ENCODE data around the gene PGRMC1. TPM values are rescaled to one million over a fixed set of nuclear protein-coding genes. Genes with fewer than 3 reads are reported as not detected.
"Not testable (repeated sequence)": the region's sequence is repeated elsewhere in the genome, so short reads cannot be mapped to it uniquely, and the experiment has no call there.

PGRMC1 gene
- total and polyA plus RNA-seq, 2 experiments from 2014 or later = 235 to 370 TPM

GRCh38 chrX:119266364-119266995 lies 30.4 kb downstream of the PGRMC1 start:
- H3K4me1 Mint-ChIP-seq = no peaks in the 10 kb centered on the region
- DNase-seq (ENCODE audit: low spot score) = peak; percentile 35
- no peak for ATAC-seq
- H3K79me2 ChIP-seq (replicated peaks; ENCODE audit: insufficient read depth) = no peaks in the 10 kb centered on the region
- H2AFZ ChIP-seq = no peak overlapping the region
- H3K4me3 ChIP-seq = no peak overlapping the region
- no peak overlapping the region for H3K27ac ChIP-seq (ENCODE audit: low read depth)
- no peaks in the 10 kb centered on the region for H3K36me3 ChIP-seq (ENCODE audit: insufficient read depth)
- no peaks in the 10 kb centered on the region for H3K4me1 ChIP-seq (ENCODE audit: insufficient read depth)
- H3K27me3 ChIP-seq (ENCODE audit: insufficient read depth) = no peaks in the 10 kb centered on the region
- no peaks in the 10 kb centered on the region for H3K36me3 Mint-ChIP-seq (ENCODE audit: low read depth)
- no peaks in the 10 kb centered on the region for H3K9me2 ChIP-seq (ENCODE audit: insufficient read depth)
- H3K4me2 ChIP-seq = no peak overlapping the region
- H3K4me3 Mint-ChIP-seq = no peak overlapping the region
- no peaks in the 10 kb centered on the region for H3K9me3 Mint-ChIP-seq
- no peak overlapping the region for H3K27ac Mint-ChIP-seq
- peaks cover 7% of the 10 kb centered on the region for H3K27me3 Mint-ChIP-seq (ENCODE audit: insufficient read depth, low read depth, poor library complexity)
- H4K20me1 ChIP-seq (replicated peaks; ENCODE audit: insufficient read depth) = no peaks in the 10 kb centered on the region
- no peaks in the 10 kb centered on the region for H3F3A ChIP-seq (replicated peaks; ENCODE audit: low read depth)
- TF ChIP-seq CTCF (conservative IDR thresholded peaks at IDR 0.05; ENCODE audit: low read depth in 2 of 2) = peak; percentile 66
- TF ChIP-seq STAT1 (IDR thresholded peaks at IDR 0.05; ENCODE audit: unreplicated experiment) = no peak
- TF ChIP-seq ETS1 (IDR thresholded peaks at IDR 0.05) = no peak

- H3K4me3 ChIP-seq; H3K36me3 Mint-ChIP-seq (ENCODE audit: low read depth); H3K4me3 Mint-ChIP-seq; H3K4me1 ChIP-seq (ENCODE audit: insufficient read depth); H3K27ac ChIP-seq (ENCODE audit: low read depth); ATAC-seq; H3K27ac Mint-ChIP-seq; H3K27me3 Mint-ChIP-seq (ENCODE audit: insufficient read depth, low read depth, poor library complexity); DNase-seq (ENCODE audit: low spot score); H3K4me1 Mint-ChIP-seq; H3K36me3 ChIP-seq (ENCODE audit: insufficient read depth); H3K4me2 ChIP-seq; H3K79me2 ChIP-seq (replicated peaks; ENCODE audit: insufficient read depth); H3K27me3 ChIP-seq (ENCODE audit: insufficient read depth); H3F3A ChIP-seq (replicated peaks; ENCODE audit: low read depth); H3K9me3 Mint-ChIP-seq; H3K9me2 ChIP-seq (ENCODE audit: insufficient read depth); H2AFZ ChIP-seq; H4K20me1 ChIP-seq (replicated peaks; ENCODE audit: insufficient read depth): not testable (repeated sequence)
Measured at GRCh38 chrX:119267115-119267514, 31.0 kb downstream of the PGRMC1 start.

- no peaks in the 10 kb centered on the region for H4K20me1 ChIP-seq (replicated peaks; ENCODE audit: insufficient read depth)
- DNase-seq (ENCODE audit: low spot score) (peak; percentile 14), ATAC-seq (peak; percentile 60)
- Mint-ChIP-seq H3K4me3 (peak overlapping the region; percentile 69), H3K9me3 (no peaks in the 10 kb centered on the region), H3K36me3 (ENCODE audit: low read depth) (no peaks in the 10 kb centered on the region), H3K4me1 (no peaks in the 10 kb centered on the region), H3K27ac (no peak overlapping the region), H3K27me3 (ENCODE audit: insufficient read depth, low read depth, poor library complexity) (peaks cover 24% of the 10 kb centered on the region)
- no peak overlapping the region for H3K27ac ChIP-seq (ENCODE audit: low read depth)
- peak overlapping the region; percentile 73 for H3K4me2 ChIP-seq
- no peaks in the 10 kb centered on the region for H3F3A ChIP-seq (replicated peaks; ENCODE audit: low read depth)
- no peaks in the 10 kb centered on the region for H3K36me3 ChIP-seq (ENCODE audit: insufficient read depth)
- peak overlapping the region; percentile 87 for H2AFZ ChIP-seq
- H3K4me3 ChIP-seq = peak overlapping the region; percentile 50
- peaks cover 36% of the 10 kb centered on the region for H3K27me3 ChIP-seq (ENCODE audit: insufficient read depth)
- no peaks in the 10 kb centered on the region for H3K9me2 ChIP-seq (ENCODE audit: insufficient read depth)
- H3K79me2 ChIP-seq (replicated peaks; ENCODE audit: insufficient read depth) = no peaks in the 10 kb centered on the region
- H3K4me1 ChIP-seq (ENCODE audit: insufficient read depth) = no peaks in the 10 kb centered on the region
- no peak for TF ChIP-seq ZNF462 (CRISPR knock-in tag; IDR thresholded peaks at IDR 0.05)
- TF ChIP-seq JUNB (IDR thresholded peaks at IDR 0.05; ENCODE audit: unreplicated experiment) = no peak
- no peak for TF ChIP-seq STAT1 (IDR thresholded peaks at IDR 0.05; ENCODE audit: unreplicated experiment)
- no peak for TF ChIP-seq ZNF114 (CRISPR knock-in tag; IDR thresholded peaks at IDR 0.05)
Measured at GRCh38 chrX:119272882-119273419, 36.9 kb downstream of the PGRMC1 start.

Measured in GM23338 (cell line).